ENCODE data around the gene FBXO10.

- TF ChIP-seq POLR2A (IDR thresholded peaks at IDR 0.05), result no peak
- no peak for TF ChIP-seq CTCF (IDR thresholded peaks at IDR 0.05)
These were observed 45.3 kb upstream of the FBXO10 start for GRCh38 chr9:37621273-37622121.

Data from testis (tissue), 2 donors.